Osteoblast (primary cell): Measurements from ENCODE around the gene AMFR. TPM values are rescaled to one million over a fixed set of nuclear protein-coding genes. Genes with fewer than 3 reads are reported as not detected.
A peak's percentile ranks its signal among the peaks of the same experiment; 100 is the strongest.

ENCODE experiments used
- DNase-seq: peaks from one replicate; pipeline ENCODE4 v3.0.0; 2011; ENCODE audit warnings: low spot score, mixed read lengths; ENCODE audit not compliant: insufficient read length; ENCODE audit errors: missing footprints
- H2AFZ ChIP-seq: 2 replicates; pipeline ENCODE4 v1.6.0; 2011; ENCODE audit warnings: mild to moderate bottlenecking, low read length
- H3K27ac ChIP-seq: 2 replicates; pipeline ENCODE4 v1.5.1; 2011; ENCODE audit warnings: mild to moderate bottlenecking, low read depth, low read length, moderate library complexity
- H3K27me3 ChIP-seq: 2 replicates; pipeline ENCODE4 v1.6.0; 2012; ENCODE audit warnings: mild to moderate bottlenecking, control low read depth, inconsistent platforms, low read length, moderate library complexity; ENCODE audit not compliant: insufficient read depth
- H3K36me3 ChIP-seq: 2 replicates; pipeline ENCODE4 v1.5.1; 2011; ENCODE audit warnings: mild to moderate bottlenecking, low read length, control low read depth, moderate library complexity; ENCODE audit not compliant: insufficient read depth
- H3K4me1 ChIP-seq: 2 replicates; pipeline ENCODE4 v1.5.1; 2011; ENCODE audit warnings: mild to moderate bottlenecking, low read length, control low read depth, moderate library complexity; ENCODE audit not compliant: insufficient read depth
- H3K4me2 ChIP-seq: 2 replicates; pipeline ENCODE4 v1.6.0; 2011; ENCODE audit warnings: mild to moderate bottlenecking, low read length; ENCODE audit not compliant: insufficient read depth
- H3K4me3 ChIP-seq: fragments of 200-600 bp; sonication (generic); 3 replicates; pipeline ENCODE4 v1.5.1; 2012; ENCODE audit warnings: mild to moderate bottlenecking, low read length, inconsistent platforms; ENCODE audit not compliant: insufficient read depth
- H3K79me2 ChIP-seq: 2 replicates; pipeline ENCODE4 v1.6.0; 2012; ENCODE audit warnings: mild to moderate bottlenecking, low read length, control low read depth, inconsistent platforms; ENCODE audit not compliant: insufficient read depth
- H3K9me3 ChIP-seq: 2 replicates; pipeline ENCODE4 v1.5.1; 2011; ENCODE audit warnings: low read depth, low read length, control low read depth
- H4K20me1 ChIP-seq: 2 replicates; pipeline ENCODE4 v1.6.0; 2012; ENCODE audit warnings: mild to moderate bottlenecking, low read length, control low read depth; ENCODE audit not compliant: insufficient read depth
- total RNA-seq: library from RNA; depleted of rRNA; stranded (reverse); fragments of >200 nt; gene quantifications from 2 replicates; pipeline ENCODE4 v1.2.3, GENCODE V29; 2012
- TF ChIP-seq, protein P1 (sequence below): IDR thresholded peaks from 2 replicates; pipeline ENCODE4 v1.5.1; 2011; ENCODE audit warnings: mild to moderate bottlenecking, low read depth, low read length, moderate library complexity; ENCODE audit errors: extremely low read depth

The AMFR gene
- total RNA-seq, 1 donor: 339 TPM

DNA sequence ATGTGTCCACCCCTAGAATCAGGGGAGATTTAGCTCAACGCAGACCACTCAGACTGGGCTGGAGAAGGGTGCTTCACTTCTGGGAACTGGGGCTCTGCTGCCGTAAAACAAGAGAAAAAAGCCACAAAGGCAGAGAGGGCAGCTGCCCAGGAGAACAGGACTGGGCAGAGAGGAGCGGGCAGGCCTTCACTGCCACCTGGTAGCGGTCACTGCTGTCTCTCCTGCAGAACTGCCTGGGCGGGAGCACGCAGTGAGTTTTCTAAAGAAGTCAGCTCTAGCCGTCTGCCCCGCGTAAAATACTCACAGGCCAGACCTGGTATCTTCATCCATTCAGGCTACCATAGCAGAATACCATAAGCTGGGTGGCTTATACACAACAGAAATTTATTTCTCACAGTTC lies 103.8 kb downstream of the AMFR start:
- H3K27me3 ChIP-seq: no peaks in the 10 kb centered on the region

DNA sequence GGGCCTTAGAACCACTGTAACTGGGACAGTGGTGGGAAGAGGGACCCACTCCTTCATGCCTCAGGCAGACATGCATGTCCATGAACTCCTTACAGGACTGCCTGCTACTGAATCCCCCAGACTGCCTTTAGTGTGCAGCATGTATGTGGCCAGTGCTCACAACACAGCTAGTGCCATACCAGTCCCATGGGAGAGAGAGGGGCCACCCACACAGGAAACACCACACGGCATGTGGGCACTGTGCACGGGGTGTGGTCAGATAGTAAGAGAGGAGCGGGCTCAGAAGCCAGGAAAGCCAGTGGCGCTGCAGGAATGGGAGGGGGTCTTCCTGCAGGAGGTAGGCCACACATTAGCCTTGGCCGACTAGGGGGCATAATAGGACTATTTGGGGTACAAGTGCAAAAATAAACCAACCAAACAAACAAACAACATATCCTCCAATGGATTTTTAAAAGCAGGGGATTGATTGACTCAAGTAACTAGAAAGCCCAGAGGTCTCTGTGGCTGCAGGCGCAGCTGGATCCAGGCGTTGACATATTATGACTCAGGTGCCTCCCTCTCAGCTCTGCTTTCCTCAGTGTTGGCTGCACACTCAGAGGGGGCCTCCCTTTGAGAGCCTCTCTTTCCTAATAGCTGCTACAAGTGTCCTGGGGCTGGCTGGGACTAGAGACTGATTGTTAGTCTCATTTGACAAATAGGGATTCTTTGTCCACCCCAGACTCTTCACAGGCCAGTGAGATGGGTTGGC lies 104.4 kb downstream of the AMFR start:
- H4K20me1 ChIP-seq: no peaks in the 10 kb centered on the region
- no peak overlapping the region for H2AFZ ChIP-seq
- H3K4me3 ChIP-seq: no peak overlapping the region
- no peak for DNase-seq
- TF ChIP-seq, protein P1, sequence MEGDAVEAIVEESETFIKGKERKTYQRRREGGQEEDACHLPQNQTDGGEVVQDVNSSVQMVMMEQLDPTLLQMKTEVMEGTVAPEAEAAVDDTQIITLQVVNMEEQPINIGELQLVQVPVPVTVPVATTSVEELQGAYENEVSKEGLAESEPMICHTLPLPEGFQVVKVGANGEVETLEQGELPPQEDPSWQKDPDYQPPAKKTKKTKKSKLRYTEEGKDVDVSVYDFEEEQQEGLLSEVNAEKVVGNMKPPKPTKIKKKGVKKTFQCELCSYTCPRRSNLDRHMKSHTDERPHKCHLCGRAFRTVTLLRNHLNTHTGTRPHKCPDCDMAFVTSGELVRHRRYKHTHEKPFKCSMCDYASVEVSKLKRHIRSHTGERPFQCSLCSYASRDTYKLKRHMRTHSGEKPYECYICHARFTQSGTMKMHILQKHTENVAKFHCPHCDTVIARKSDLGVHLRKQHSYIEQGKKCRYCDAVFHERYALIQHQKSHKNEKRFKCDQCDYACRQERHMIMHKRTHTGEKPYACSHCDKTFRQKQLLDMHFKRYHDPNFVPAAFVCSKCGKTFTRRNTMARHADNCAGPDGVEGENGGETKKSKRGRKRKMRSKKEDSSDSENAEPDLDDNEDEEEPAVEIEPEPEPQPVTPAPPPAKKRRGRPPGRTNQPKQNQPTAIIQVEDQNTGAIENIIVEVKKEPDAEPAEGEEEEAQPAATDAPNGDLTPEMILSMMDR: no peak
- H3K36me3 ChIP-seq: no peaks in the 10 kb centered on the region
- no peaks in the 10 kb centered on the region for H3K27me3 ChIP-seq
- no peaks in the 10 kb centered on the region for H3K79me2 ChIP-seq
- H3K9me3 ChIP-seq: no peaks in the 10 kb centered on the region
- no peak overlapping the region for H3K27ac ChIP-seq
- H3K4me1 ChIP-seq: no peaks in the 10 kb centered on the region
- H3K4me2 ChIP-seq: no peak overlapping the region

More for the DNA sequence above, 103.8 kb downstream of the AMFR start:
- TF ChIP-seq, protein P1: no peak
- Histone ChIP-seq H3K4me1 (no peaks in the 10 kb centered on the region), H3K27ac (no peak overlapping the region), H3K9me3 (no peaks in the 10 kb centered on the region), H3K36me3 (no peaks in the 10 kb centered on the region), H2AFZ (no peak overlapping the region), H3K79me2 (no peaks in the 10 kb centered on the region), H3K4me3 (no peak overlapping the region), H4K20me1 (no peaks in the 10 kb centered on the region), H3K4me2 (no peak overlapping the region)
- no peak for DNase-seq

DNA sequence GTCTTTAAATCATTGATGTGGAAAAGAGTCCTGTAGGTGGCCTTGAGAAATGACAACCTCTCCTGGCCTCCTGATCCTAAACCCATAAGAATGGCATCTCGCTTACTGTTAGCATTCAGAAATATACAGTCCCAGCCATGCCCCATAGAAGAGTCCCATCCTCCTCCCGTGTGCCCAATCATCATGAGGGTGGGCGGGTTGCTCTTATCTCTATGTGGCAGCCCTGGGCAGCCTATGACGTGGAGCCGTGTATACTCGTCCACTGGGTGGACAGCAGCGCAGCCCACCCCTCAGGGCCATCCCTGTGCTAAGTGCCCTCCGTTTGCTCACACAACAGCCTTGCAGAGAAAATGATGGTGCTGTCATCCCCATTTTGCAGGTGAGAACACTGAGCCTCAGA lies 105.3 kb downstream of the AMFR start:
- TF ChIP-seq, protein P1: no peak

DNA sequence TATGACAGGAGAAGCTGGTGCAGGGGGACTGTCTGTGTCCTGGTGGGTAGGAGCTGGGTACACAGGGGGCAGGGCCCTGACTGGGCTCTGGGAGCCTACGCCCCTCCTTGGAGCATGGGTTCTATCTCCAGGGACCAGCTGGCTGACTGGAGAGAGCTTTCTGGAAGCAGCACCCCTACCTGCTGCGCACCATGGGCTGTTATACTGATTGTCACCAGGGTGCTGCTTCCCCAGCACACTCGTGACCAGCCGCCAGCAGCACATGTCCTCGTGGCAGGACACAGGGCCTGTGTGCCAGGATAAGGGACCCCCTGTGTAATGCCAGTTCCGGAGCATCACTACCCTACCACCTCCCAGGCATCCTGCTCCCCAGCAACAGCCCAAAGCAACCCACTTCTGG lies 106.0 kb downstream of the AMFR start:
- DNase-seq: no peak
- Histone ChIP-seq H3K4me1 (no peaks in the 10 kb centered on the region), H3K4me3 (no peak overlapping the region), H3K79me2 (no peaks in the 10 kb centered on the region), H2AFZ (no peak overlapping the region), H3K36me3 (no peaks in the 10 kb centered on the region), H3K4me2 (no peak overlapping the region), H3K27ac (no peak overlapping the region), H3K27me3 (no peaks in the 10 kb centered on the region), H3K9me3 (no peaks in the 10 kb centered on the region), H4K20me1 (no peaks in the 10 kb centered on the region)
- TF ChIP-seq, protein P1: no peak

More for the DNA sequence above, 105.3 kb downstream of the AMFR start:
- H2AFZ ChIP-seq: no peak overlapping the region
- H3K27ac ChIP-seq: no peak overlapping the region
- H3K4me1 ChIP-seq: no peaks in the 10 kb centered on the region
- H3K4me2 ChIP-seq: no peak overlapping the region
- no peak overlapping the region for H3K4me3 ChIP-seq
- H3K27me3 ChIP-seq: no peaks in the 10 kb centered on the region
- H4K20me1 ChIP-seq: no peaks in the 10 kb centered on the region
- no peaks in the 10 kb centered on the region for H3K36me3 ChIP-seq
- peak; percentile 86 for DNase-seq
- no peaks in the 10 kb centered on the region for H3K9me3 ChIP-seq
- no peaks in the 10 kb centered on the region for H3K79me2 ChIP-seq
